Heart left ventricle (tissue), 13 donors: ENCODE data around the gene EREG.

Experiments used
- CTCF ChIP-seq, 12 donors: fragments of 200-600 bp; sonication (generic) in 4 of 12; IDR thresholded peaks; one replicate each; pipeline versions ENCODE4 v1.5.0 to v1.8.0; 2018 to 2022; ENCODE audit warnings: antibody characterized with exemption in 12 of 12, mild to moderate bottlenecking in 5 of 12
- POLR2A ChIP-seq, 2 donors: fragments of 450-650 bp; IDR thresholded peaks; one replicate each; pipeline ENCODE4 v1.6.1; 2017; ENCODE audit warnings: antibody characterized with exemption in 2 of 2, mild to moderate bottlenecking in 2 of 2, moderate library complexity in 2 of 2
- donor health status: ischemic (EF 13 %, LVEDD 7.1; RV severe dilation, severe dysfunction).
- donor health status: DM: no; HTN: yes; CAD: no.
- donor health status: DM: no; HTN: no; CAD: no.
- donor health status: ischemic (EF 25% LVEDD 6.9; RV normal size, moderate dysfunction).
- donor health status: ischemic (EF 25% LVEDD 5.7; RV mildly dilated, moderate dysfunction).
- donor health status: ischemic (EF 35%, LVEDD 5.7; RV mildly dilated, moderate dysfunction).
- donor health status: nonischemic (EF 11% LVEDD 7.7; RV severe dilation, severe dysfunction).
- donor health status: DM: yes; HTN: yes; CAD: no.
- donor health status: PGD.
- donor health status: ischemic (EF 29% LVEDD 5.4; RV normal size, mild dysfunction).
- donor health status: nonischemic (EF 23%, LVEDD 6.1; RV moderate dilation, normal function).

- TF ChIP-seq POLR2A (IDR thresholded peaks at IDR 0.05) (no peak), CTCF (IDR thresholded peaks at IDR 0.05) (no peak)
Measured at GRCh38 chr4:74437866-74438265, 72.9 kb downstream of the EREG start.
